Measurements from ENCODE around the gene SULT2A1. TPM values are rescaled to one million over a fixed set of nuclear protein-coding genes. Genes with fewer than 3 reads are reported as not detected.

Gene SULT2A1
- total and polyA plus RNA-seq, 2 of the 8 experiments (the other 6 are each of a cell fraction or from before 2014, with no cell fraction given), result not detected

- TF ChIP-seq CHD7 (IDR thresholded peaks at IDR 0.05; ENCODE audit: insufficient replicate concordance, low read length), result no peak
Observed at GRCh38 chr19:47842941-47843340, 43.2 kb downstream of the SULT2A1 start (continued).
